Pons (tissue), 1 donor: ENCODE measurements around the gene ARMH4.

Experiments used
- DNase-seq: peaks from one replicate; pipeline ENCODE4 v3.0.0-alpha.2; 2016; ENCODE audit warnings: low spot score

The ARMH4 gene

GRCh38 chr14:58100735-58101368 lies 51.2 kb downstream of the ARMH4 start:
- DNase-seq: no peak

- no peak for DNase-seq
Measured at GRCh38 chr14:58099682-58100081, 52.3 kb downstream of the ARMH4 start.

DNA sequence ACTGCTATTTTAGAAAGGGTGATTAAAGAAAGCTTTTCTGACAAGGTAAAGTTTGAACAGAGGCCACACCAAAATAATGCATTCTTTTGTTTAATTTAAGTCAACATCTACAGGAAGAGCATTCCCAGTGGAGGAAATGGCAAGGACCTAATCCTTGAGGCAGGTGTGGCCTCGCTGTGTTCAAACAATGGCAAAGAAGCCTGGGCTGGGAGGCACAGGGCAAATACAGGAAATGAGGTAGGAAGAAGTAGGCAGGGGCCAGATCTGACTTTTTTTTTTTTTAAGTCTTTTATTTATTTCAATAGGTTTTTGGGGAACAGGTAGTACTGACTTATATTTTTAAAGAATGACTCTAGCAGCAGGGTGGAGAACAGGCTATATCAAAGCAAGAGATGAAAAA lies 53.5 kb downstream of the ARMH4 start:
- DNase-seq: no peak

- no peak for DNase-seq
Measured at GRCh38 chr14:58096731-58097130, 55.3 kb downstream of the ARMH4 start.

DNA sequence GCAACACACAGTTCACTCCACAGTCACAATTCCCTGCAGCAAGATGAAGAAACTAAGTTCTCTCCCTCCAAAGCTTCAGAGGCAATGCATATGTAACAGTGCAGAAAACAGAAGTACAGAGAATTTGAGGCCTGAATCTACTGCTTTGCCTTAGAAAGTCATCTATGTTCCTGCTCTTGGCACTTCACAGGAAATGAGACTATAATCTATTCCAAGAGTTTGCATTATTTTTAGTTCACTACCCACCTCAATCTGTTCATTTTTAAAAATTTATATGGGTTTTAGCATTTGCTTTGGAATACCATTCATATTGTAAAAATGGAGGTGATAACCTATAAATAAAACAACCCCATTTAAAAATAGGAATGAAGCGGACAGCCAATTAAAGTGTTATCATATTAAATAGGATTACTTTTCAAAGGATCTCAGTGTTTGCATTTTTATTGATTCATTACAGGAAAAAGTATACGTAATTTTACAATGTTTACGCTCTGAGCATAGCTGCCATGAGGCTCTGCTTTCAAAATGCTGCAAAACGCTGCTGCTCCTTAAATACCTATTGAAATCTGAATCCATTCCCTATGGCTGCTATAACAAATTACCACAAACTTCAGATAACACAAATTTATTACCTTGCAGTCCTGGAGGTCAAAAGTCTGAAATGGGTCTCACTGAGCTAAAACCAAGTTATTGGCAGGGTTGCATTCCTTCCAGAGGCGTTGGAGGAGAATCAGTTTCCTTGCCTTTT lies 60.0 kb downstream of the ARMH4 start:
- DNase-seq: no peak

DNA sequence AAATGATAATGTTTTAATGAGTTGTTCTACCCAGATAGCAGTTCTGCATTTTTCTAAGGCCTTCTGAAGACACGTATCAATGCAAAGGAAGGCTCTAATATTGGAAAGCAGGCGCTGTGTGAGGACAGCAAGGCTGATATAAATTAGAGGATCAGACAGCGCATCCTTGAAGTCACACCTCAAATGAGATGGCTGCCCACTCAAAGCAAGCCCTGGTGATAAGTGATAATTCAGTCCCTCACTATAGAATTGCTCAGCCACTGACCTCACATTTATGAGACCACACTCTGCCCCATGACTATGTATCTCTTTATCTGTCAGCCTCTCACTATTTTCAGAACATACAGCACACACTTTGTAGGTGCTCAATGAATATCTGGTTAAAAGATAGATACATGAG lies 62.4 kb downstream of the ARMH4 start:
- no peak for DNase-seq

DNA sequence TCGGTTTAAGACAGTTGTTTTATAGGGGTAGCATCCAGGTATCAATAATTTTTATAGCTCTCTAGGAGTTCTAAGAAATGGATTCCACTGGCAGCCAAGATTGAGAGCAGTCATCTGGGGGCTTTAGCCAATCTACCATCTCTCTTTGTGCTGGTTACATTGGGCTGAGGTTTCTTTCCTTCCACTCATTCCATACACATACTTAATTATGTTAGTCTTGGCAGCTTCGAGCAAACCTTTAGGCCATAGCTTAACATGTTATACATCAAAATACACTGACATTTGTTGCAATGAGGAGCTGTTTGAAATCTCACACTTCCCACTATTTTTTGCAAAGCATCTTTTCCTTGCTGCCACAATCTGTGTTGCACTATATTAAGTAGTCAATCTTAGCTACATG lies 63.1 kb downstream of the ARMH4 start:
- no peak for DNase-seq

DNA sequence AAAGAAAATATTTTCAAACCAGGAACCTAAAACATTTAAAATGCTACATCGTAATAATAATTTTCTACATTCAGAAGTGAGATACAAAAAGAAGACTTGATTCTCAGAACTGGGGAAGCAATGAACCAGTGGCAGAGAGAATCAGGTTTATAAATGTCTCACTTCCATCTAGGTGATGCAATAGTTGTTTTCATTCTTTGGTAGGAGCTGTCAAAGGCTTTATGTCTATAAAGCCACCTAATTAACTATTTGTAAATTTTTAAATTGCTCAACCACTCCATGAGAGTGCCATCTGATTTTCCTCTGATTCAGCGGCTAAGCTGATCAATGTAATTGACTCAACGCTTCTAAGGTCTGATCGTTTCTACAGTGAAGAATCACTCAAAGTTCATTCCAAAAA lies 66.1 kb downstream of the ARMH4 start:
- DNase-seq: no peak

DNA sequence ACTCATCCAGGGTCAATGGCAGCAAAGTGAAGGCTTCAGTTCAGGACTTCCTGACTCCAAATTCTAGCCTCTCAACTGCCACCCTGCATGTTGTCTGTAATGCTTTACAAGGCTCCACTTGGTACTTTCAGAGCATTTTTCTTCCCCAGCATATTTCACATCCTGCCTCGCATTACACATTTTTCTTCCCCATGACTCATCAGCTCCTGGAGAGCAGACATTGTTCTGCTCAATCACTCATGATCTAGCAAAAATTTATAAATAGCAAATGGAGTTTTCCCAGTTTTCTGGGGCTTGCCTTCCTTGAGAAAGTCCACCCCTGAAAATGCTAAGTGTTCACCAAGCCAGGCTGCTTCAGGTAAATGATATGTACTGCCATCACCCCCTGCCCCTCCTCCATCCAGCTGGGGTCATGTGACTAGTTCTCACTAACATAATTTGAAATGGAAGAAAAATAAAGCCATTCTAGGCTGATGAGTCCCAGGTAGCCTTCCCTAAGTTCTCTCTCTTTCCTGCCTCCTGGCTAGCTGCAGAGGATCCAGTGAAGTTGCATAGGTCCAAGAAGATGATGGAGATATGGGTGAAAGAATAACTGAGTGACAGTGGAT lies 69.4 kb downstream of the ARMH4 start:
- DNase-seq: peak; percentile 20

- DNase-seq: no peak
Measured at GRCh38 chr14:58082011-58082410, 70.0 kb downstream of the ARMH4 start.

GRCh38 chr14:58078471-58078870 lies 73.5 kb downstream of the ARMH4 start:
- DNase-seq: no peak

GRCh38 chr14:58078068-58078467 lies 73.9 kb downstream of the ARMH4 start:
- DNase-seq: no peak

DNA sequence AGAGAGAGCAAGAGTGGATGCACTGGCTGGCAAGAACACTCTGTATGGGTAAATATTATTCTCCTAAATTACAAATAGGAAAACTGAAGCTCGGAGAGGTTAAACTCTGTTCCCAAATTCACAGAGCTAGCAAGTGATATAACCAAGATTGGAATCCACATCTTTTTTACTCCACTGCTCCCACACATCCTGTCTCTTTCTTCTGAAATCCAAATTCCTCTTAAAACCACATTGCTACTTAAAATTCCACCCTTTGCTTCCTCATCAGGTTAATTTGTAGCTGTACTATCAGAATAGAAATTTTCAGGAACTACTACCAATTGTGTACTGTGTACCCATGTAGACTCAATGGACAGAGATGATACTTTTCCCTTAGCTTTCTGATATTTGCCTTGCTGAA lies 74.4 kb downstream of the ARMH4 start:
- DNase-seq: no peak

DNA sequence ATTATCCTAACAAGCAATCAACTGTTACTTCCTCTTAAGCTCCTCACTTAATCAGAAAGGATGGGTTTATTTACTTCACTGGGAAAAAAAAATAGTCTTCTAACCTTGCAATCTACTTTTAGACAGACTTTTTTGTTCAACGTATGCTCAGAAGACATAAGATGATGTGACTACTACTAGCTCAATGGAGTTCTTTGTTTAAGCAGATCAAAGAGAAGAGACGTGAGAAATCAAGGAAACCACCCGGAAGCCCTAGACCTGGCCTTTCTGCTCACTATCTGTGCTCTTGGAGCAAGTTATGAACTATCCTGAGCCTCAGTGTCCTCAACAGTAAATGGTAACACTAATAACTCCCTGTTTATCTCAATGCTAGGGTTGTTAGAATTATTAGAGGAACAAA lies 78.5 kb downstream of the ARMH4 start:
- no peak for DNase-seq

- peak; percentile 61 for DNase-seq
Measured at GRCh38 chr14:58072288-58073071, 79.5 kb downstream of the ARMH4 start.

GRCh38 chr14:58071341-58071740 lies 80.7 kb downstream of the ARMH4 start:
- DNase-seq: no peak

- no peak for DNase-seq
Measured at GRCh38 chr14:58068306-58068705, 83.7 kb downstream of the ARMH4 start.

DNA sequence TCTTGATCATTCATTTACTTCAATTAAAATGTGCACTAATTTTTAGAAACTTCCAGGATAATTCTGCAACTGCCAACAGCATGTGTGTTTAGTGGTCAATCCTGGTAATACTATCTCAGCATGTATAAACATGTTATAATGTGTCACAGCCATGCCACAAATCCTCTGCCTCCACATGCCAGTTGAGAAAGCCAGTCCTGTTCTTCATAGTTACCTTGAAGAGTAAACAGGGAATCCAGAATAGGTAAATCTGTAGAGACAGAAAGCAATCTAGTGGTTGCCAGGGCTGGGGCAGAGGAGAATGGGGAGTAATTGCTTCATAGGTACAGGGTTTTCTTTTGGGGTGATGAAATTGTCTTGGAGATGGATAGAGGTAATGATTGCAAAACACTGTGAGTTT lies 85.9 kb downstream of the ARMH4 start:
- no peak for DNase-seq

DNA sequence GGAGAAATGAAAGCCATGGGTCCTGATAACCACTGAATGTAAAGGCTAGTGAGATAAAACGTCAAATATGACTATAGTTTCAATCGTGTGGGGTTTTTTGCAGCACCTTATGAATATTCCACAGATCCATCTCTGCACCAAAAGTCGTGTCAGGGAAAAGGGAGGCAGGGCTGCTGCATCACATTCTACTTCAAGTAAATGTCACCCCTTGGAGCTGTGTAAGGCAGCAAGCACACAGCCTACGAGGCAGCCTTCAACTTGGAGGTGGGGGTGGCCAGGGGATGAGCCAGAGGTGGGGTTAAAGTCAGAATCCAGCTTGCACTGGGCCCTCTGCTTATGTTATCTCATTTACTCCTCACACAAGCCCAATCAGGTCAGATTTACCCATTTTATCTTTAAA lies 90.4 kb downstream of the ARMH4 start:
- no peak for DNase-seq

- no peak for DNase-seq
Measured at GRCh38 chr14:58060898-58061297, 91.1 kb downstream of the ARMH4 start.

DNA sequence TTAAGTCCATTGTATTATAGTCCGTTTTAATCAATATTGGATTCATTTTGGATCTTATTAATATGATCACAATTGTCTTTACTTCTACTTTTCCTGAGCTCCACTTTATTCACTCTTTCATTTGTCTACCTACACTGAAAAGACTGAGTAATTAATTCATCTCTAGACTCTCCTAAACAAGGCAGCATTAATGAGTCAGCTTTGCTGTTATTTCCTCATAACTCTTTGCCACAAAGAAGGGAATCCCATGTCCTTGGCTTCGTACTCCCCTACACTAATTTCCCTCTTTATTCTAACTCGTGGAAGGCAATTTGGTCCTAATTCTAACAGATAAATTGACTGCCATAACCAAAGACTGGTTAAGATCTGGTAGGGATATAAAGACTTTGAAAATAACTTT lies 91.9 kb downstream of the ARMH4 start:
- DNase-seq: no peak

DNA sequence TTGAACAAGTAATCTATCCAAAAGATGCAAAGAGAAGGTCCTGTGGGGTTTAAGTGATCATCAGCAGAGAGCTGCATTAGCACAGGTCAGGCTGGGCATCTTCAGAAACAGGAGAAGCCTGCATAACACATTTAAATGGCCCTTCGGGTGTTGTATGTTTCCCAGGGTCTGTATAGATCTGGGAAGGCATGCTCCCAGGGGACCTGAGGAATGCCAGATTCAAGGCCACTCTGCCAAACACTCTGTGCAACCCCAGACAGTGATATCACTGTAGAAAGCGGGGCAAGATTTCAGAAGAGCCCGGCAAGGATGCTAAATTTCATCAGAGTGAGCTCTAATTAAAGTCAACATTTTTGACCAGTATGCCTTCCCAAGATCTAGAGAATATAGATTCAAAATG lies 92.9 kb downstream of the ARMH4 start:
- DNase-seq: no peak

- no peak for DNase-seq
Measured at GRCh38 chr14:58055497-58056010, 96.5 kb downstream of the ARMH4 start.
